HEK293 (cell line): ENCODE results near the gene MYO1E.

Source experiments
- CTCF ChIA-PET: fragments of 350-600 bp; formaldehyde crosslinking; extraction: SDS; loops from one replicate; lab custom pipeline; 2021; ENCODE audit warnings: antibody characterized with exemption; lab: Yijun Ruan, JAX
- POLR2A ChIA-PET: fragments of 300-600 bp; formaldehyde crosslinking; extraction: SDS; loops from one replicate; lab custom pipeline; 2020; ENCODE audit warnings: antibody characterized with exemption, inconsistent platforms; lab: Yijun Ruan, JAX
- H3K27ac ChIP-seq: fragments of 200-500 bp; sonication (Bioruptor generic); 2 replicates; pipeline ENCODE4 v1.5.1; 2014; ENCODE audit warnings: low read depth, low read length, control low read depth, inconsistent platforms; ENCODE audit errors: extremely low read depth
- H3K36me3 ChIP-seq, 2 experiments: fragments of 200-500 bp in 1 of 2; sonication (Bioruptor generic) in 1 of 2; 1 replicate in 1 of 2; 2 replicates in 1 of 2; pipeline ENCODE4 v1.5.1; 2014 to 2017; ENCODE audit warnings: inconsistent platforms in 2 of 2, low read length in 2 of 2; ENCODE audit not compliant: control insufficient read depth in 2 of 2, insufficient read depth in 1 of 2
- H3K4me1 ChIP-seq: fragments of 200-500 bp; sonication (Bioruptor generic); 2 replicates; pipeline ENCODE4 v1.5.1; 2014; ENCODE audit warnings: mild to moderate bottlenecking, low read length, inconsistent platforms; ENCODE audit not compliant: control insufficient read depth, insufficient read depth
- H3K4me3 ChIP-seq: 2 replicates; pipeline ENCODE4 v1.5.1; 2011; ENCODE audit warnings: low read depth, mild to moderate bottlenecking, control low read depth, low read length, moderate library complexity
- H3K9me3 ChIP-seq: fragments of 200-500 bp; sonication (Bioruptor generic); 2 replicates; pipeline ENCODE4 v1.5.1; 2014; ENCODE audit warnings: low read depth, low read length, inconsistent platforms; ENCODE audit not compliant: control insufficient read depth, insufficient read depth
- ATF2 ChIP-seq: fragments of 450-650 bp; formaldehyde crosslinking; IDR thresholded peaks from 2 replicates; pipeline ENCODE4 v1.5.1; 2016; ENCODE audit warnings: missing biosample characterization, missing genetic modification characterization, low read depth
- BCL11B ChIP-seq: fragments of 450-650 bp; formaldehyde crosslinking; IDR thresholded peaks from 2 replicates; pipeline ENCODE4 v1.5.1; 2016; ENCODE audit warnings: low read depth, missing biosample characterization, missing genetic modification characterization
- KLF8 ChIP-seq: fragments of 450-650 bp; formaldehyde crosslinking; IDR thresholded peaks from 2 replicates; pipeline ENCODE4 v1.5.1; 2016; ENCODE audit warnings: missing biosample characterization, missing genetic modification characterization
- YY1 ChIP-seq: fragments of 450-650 bp; formaldehyde crosslinking; IDR thresholded peaks from 2 replicates; pipeline ENCODE4 v1.5.1; 2018; ENCODE audit warnings: missing biosample characterization, missing genetic modification characterization
- ZBTB49 ChIP-seq: fragments of 450-650 bp; formaldehyde crosslinking; IDR thresholded peaks from 2 replicates; pipeline ENCODE4 v1.5.1; 2016; ENCODE audit warnings: missing biosample characterization, missing genetic modification characterization, low read depth
- ZFP3 ChIP-seq: fragments of 450-650 bp; formaldehyde crosslinking; IDR thresholded peaks from 2 replicates; pipeline ENCODE4 v1.5.1; 2016; ENCODE audit warnings: low read depth, missing biosample characterization, missing genetic modification characterization
- ZNF10 ChIP-seq: fragments of 450-650 bp; formaldehyde crosslinking; IDR thresholded peaks from 2 replicates; pipeline ENCODE4 v1.5.1; 2017; ENCODE audit warnings: missing biosample characterization, missing genetic modification characterization
- ZNF155 ChIP-seq: fragments of 450-650 bp; formaldehyde crosslinking; IDR thresholded peaks from 2 replicates; pipeline ENCODE4 v1.5.1; 2016; ENCODE audit warnings: missing biosample characterization, missing genetic modification characterization
- ZNF19 ChIP-seq: fragments of 450-650 bp; formaldehyde crosslinking; IDR thresholded peaks from 2 replicates; pipeline ENCODE4; 2016; ENCODE audit warnings: missing biosample characterization, missing genetic modification characterization, low read depth
- ZNF2 ChIP-seq: fragments of 450-650 bp; formaldehyde crosslinking; IDR thresholded peaks from 2 replicates; pipeline ENCODE4 v1.5.1; 2016; ENCODE audit warnings: missing biosample characterization, missing genetic modification characterization
- ZNF280D ChIP-seq: fragments of 450-650 bp; formaldehyde crosslinking; IDR thresholded peaks from 2 replicates; pipeline ENCODE4 v1.5.1; 2016; ENCODE audit warnings: missing biosample characterization, missing genetic modification characterization
- ZNF350 ChIP-seq: fragments of 450-650 bp; formaldehyde crosslinking; IDR thresholded peaks from 2 replicates; pipeline ENCODE4 v1.5.0; 2017; ENCODE audit warnings: missing biosample characterization, mild to moderate bottlenecking, missing genetic modification characterization
- ZNF398 ChIP-seq: fragments of 450-650 bp; formaldehyde crosslinking; IDR thresholded peaks from 2 replicates; pipeline ENCODE4 v1.5.1; 2017; ENCODE audit warnings: missing biosample characterization, missing genetic modification characterization
- ZNF513 ChIP-seq: fragments of 450-650 bp; IDR thresholded peaks from 2 replicates; pipeline ENCODE4 v1.5.1; 2018; ENCODE audit warnings: missing biosample characterization, missing genetic modification characterization
- ZNF555 ChIP-seq: fragments of 450-650 bp; formaldehyde crosslinking; conservative IDR thresholded peaks from 2 replicates; pipeline ENCODE4 v1.5.1; 2017; ENCODE audit warnings: missing biosample characterization, mild to moderate bottlenecking, missing genetic modification characterization, inconsistent platforms
- ZNF629 ChIP-seq: fragments of 450-650 bp; formaldehyde crosslinking; IDR thresholded peaks from 2 replicates; pipeline ENCODE4 v1.5.1; 2017; ENCODE audit warnings: missing biosample characterization, missing genetic modification characterization
- ZNF747 ChIP-seq: fragments of 450-650 bp; formaldehyde crosslinking; IDR thresholded peaks from 2 replicates; pipeline ENCODE4 v1.5.1; 2016; ENCODE audit warnings: missing biosample characterization, missing genetic modification characterization
- ZSCAN23 ChIP-seq: fragments of 450-650 bp; formaldehyde crosslinking; IDR thresholded peaks from 2 replicates; pipeline ENCODE4 v1.5.1; 2016; ENCODE audit warnings: missing biosample characterization, missing genetic modification characterization
- ZXDB ChIP-seq: fragments of 450-650 bp; formaldehyde crosslinking; IDR thresholded peaks from 2 replicates; pipeline ENCODE4 v1.5.1; 2016; ENCODE audit warnings: missing biosample characterization, missing genetic modification characterization

The MYO1E gene

GRCh38 chr15:59236394-59236793 is 136.3 kb downstream of the MYO1E start (continued):
- TF ChIP-seq ZNF280D (tag by site-specific recombination) (no peak), ZNF747 (tag by site-specific recombination) (no peak), ZSCAN23 (no peak), ZNF155 (tag by site-specific recombination) (no peak), ZXDB (no peak), ZNF629 (tag by site-specific recombination) (no peak), ZNF350 (no peak)

DNA sequence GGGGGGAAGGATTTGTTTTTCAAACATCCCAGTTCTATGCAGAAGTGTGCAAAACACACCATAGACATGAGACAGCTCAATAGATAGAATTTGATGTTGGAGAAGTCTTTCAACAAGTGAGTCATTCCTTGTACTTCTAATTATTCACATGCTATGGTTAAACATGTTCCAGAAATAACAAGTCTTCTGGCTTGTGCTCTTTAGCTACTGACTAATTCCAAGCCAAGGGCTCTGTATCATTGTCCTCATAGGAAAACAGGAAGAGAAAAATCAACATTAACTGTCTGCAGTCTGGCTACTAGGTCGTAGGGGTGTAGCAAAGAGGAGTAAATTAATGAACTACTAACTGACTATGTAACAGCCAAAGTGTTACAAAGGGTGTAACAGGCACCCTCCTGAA is 140.2 kb downstream of the MYO1E start:
- Histone ChIP-seq H3K4me1 (no peaks in the 10 kb centered on the region), H3K9me3 (no peaks in the 10 kb centered on the region), H3K4me3 (no peak overlapping the region), H3K36me3 (no peaks in the 10 kb centered on the region), H3K27ac (no peak overlapping the region)
- ChIA-PET CTCF (no interaction called here), POLR2A (no interaction called here)
- no peak for TF ChIP-seq ZBTB49

DNA sequence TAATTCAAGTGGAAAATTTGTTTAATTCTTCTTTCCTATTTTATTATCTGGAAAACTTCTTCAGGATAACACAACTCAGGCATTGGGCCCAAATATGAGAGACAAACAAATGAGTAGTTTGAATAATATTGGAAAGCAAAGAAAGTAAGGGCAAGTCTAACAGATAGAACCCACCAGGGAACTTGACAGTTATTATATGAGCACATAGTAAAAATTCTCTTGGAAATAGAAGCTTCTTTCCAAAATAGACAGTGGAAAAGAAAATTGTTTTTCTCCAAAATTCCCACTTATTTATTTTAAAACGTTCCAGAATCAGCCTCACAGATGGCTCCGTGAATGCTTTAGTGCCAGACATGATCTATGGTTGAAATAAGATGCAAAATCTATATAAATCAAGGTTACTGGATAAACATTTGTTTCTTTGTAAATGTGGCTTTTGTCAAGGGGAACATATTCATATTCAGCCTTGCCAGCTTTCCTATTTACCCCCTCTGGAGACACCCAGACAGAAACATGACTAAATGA is 142.1 kb downstream of the MYO1E start:
- Histone ChIP-seq H3K9me3 (no peaks in the 10 kb centered on the region), H3K27ac (no peak overlapping the region), H3K4me1 (no peaks in the 10 kb centered on the region), H3K36me3 (no peaks in the 10 kb centered on the region), H3K4me3 (no peak overlapping the region)
- ChIA-PET CTCF (no interaction called here), POLR2A (no interaction called here)
- TF ChIP-seq ZNF10 (tag by site-specific recombination) (no peak), KLF8 (tag by site-specific recombination) (no peak), ZNF398 (tag by site-specific recombination) (no peak), ZNF19 (tag by site-specific recombination) (no peak), YY1 (tag by site-specific recombination) (no peak)

DNA sequence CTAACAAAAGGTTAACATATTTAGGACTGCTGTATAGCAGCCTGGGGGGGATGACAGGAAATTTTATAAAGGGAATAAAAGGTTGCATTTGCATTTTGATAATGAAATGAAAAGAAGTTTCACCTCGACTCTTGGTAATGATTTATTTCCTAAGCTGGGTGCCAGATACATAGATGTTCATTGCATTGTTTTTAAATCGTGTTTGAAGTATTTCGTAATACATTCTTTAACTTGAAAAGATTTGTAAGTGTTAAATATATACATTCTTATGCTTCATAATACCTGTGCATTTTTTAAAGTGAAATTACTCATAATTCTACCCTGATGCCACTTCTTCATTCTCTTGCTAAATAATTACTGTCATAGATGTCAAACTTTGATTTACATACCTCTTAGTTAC is 143.2 kb downstream of the MYO1E start:
- no peak overlapping the region for H3K4me3 ChIP-seq
- H3K27ac ChIP-seq: no peak overlapping the region
- ChIA-PET POLR2A (interaction anchor here (0.6 kb wide), 1 partner anchor 8 kb away, joined by 6 read pairs; no protein-coding TSS in a partner anchor), CTCF (no interaction called here)
- peaks cover 0 to 2% of the 10 kb centered on the region in 2 experiments; a peak in 1 of 3 replicates for H3K36me3 ChIP-seq
- H3K9me3 ChIP-seq: no peaks in the 10 kb centered on the region
- no peaks in the 10 kb centered on the region for H3K4me1 ChIP-seq
- TF ChIP-seq ZNF555 (tag by site-specific recombination) (no peak), ZNF2 (tag by site-specific recombination) (no peak), ZFP3 (tag by site-specific recombination) (no peak), BCL11B (tag by site-specific recombination) (no peak), ZNF513 (no peak), ATF2 (no peak)
